Astrocyte (in vitro differentiated cells and primary cell): Measurements from ENCODE around the gene SHISAL1. TPM values are rescaled to one million over a fixed set of nuclear protein-coding genes. Genes with fewer than 3 reads are reported as not detected.

Source experiments
- DNase-seq: peaks from one replicate; pipeline ENCODE4 v3.0.0-alpha.2; 2010; ENCODE audit warnings: low read depth
- FAIRE-seq: peaks from 2 replicates; lab custom pipeline; 2011; peaks lifted over from hg19 to GRCh38; lab: Jason Lieb, UNC
- H2AFZ ChIP-seq: 2 replicates; pipeline ENCODE4 v1.6.0; 2012; ENCODE audit warnings: low read depth, low read length, inconsistent platforms
- H3K27ac ChIP-seq: 2 replicates; pipeline ENCODE4 v1.5.1; 2011; ENCODE audit warnings: low read depth, low read length, inconsistent platforms
- H3K27me3 ChIP-seq: 2 replicates; pipeline ENCODE4 v1.6.0; 2011; ENCODE audit warnings: low read length, inconsistent platforms; ENCODE audit not compliant: insufficient read depth
- H3K36me3 ChIP-seq: 2 replicates; pipeline ENCODE4 v1.5.1; 2011; ENCODE audit warnings: low read length, inconsistent platforms; ENCODE audit not compliant: insufficient read depth
- H3K4me1 ChIP-seq: 2 replicates; pipeline ENCODE4 v1.5.1; 2011; ENCODE audit warnings: low read length, inconsistent platforms; ENCODE audit not compliant: insufficient read depth
- H3K4me2 ChIP-seq: 2 replicates; pipeline ENCODE4 v1.6.0; 2012; ENCODE audit warnings: low read length, inconsistent platforms
- H3K4me3 ChIP-seq: 2 replicates; pipeline ENCODE4 v1.5.1; 2011; ENCODE audit warnings: low read depth, mild to moderate bottlenecking, low read length, inconsistent platforms; ENCODE audit not compliant: insufficient read depth
- H3K79me2 ChIP-seq: 2 replicates; pipeline ENCODE4 v1.6.0; 2012; ENCODE audit warnings: mild to moderate bottlenecking, low read length, inconsistent platforms; ENCODE audit not compliant: insufficient read depth
- H3K9ac ChIP-seq: 2 replicates; pipeline ENCODE4 v1.6.0; 2012; ENCODE audit warnings: mild to moderate bottlenecking, low read length, inconsistent platforms
- H3K9me3 ChIP-seq: 2 replicates; pipeline ENCODE4 v1.5.1; 2012; ENCODE audit warnings: low read depth, mild to moderate bottlenecking, low read length, inconsistent platforms; ENCODE audit not compliant: insufficient read depth
- H4K20me1 ChIP-seq: 2 replicates; pipeline ENCODE4 v1.6.0; 2012; ENCODE audit warnings: low read length, inconsistent platforms; ENCODE audit not compliant: insufficient read depth
- H3K27ac Mint-ChIP-seq: one replicate; pipeline ENCODE4 v1.8.0; 2021; ENCODE audit warnings: mild to moderate bottlenecking, mixed read lengths; ENCODE audit not compliant: unreplicated experiment
- H3K27me3 Mint-ChIP-seq: one replicate; pipeline ENCODE4 v1.8.0; 2021; ENCODE audit warnings: low read depth, mixed read lengths; ENCODE audit not compliant: unreplicated experiment
- H3K36me3 Mint-ChIP-seq: one replicate; pipeline ENCODE4 v1.8.0; 2021; ENCODE audit warnings: low read depth, mixed read lengths; ENCODE audit not compliant: unreplicated experiment
- H3K4me1 Mint-ChIP-seq: one replicate; pipeline ENCODE4 v1.8.0; 2021; ENCODE audit warnings: low read depth, mixed read lengths; ENCODE audit not compliant: unreplicated experiment
- H3K4me3 Mint-ChIP-seq: one replicate; pipeline ENCODE4 v1.8.0; 2021; ENCODE audit warnings: mild to moderate bottlenecking, moderate library complexity, mixed read lengths; ENCODE audit not compliant: unreplicated experiment
- H3K9me3 Mint-ChIP-seq: one replicate; pipeline ENCODE4 v1.8.0; 2021; ENCODE audit warnings: mild to moderate bottlenecking, mixed read lengths; ENCODE audit not compliant: unreplicated experiment
- CTCF ChIP-seq: IDR thresholded peaks from 2 replicates; pipeline ENCODE4 v1.5.1; 2011; ENCODE audit warnings: low read depth, mild to moderate bottlenecking, inconsistent platforms, low read length, moderate library complexity; ENCODE audit not compliant: insufficient read depth
- EZH2 ChIP-seq: IDR thresholded peaks from 2 replicates; pipeline ENCODE4 v1.6.1; 2012; ENCODE audit warnings: mild to moderate bottlenecking, low read length, inconsistent platforms; ENCODE audit not compliant: insufficient read depth
- total RNA-seq: library from RNA; stranded (reverse); gene quantifications from 2 replicates; pipeline ENCODE4 v1.2.1, GENCODE V29; 2021

Gene SHISAL1
- total RNA-seq, 1 donor from 2014 or later, result 0.36 TPM

DNA sequence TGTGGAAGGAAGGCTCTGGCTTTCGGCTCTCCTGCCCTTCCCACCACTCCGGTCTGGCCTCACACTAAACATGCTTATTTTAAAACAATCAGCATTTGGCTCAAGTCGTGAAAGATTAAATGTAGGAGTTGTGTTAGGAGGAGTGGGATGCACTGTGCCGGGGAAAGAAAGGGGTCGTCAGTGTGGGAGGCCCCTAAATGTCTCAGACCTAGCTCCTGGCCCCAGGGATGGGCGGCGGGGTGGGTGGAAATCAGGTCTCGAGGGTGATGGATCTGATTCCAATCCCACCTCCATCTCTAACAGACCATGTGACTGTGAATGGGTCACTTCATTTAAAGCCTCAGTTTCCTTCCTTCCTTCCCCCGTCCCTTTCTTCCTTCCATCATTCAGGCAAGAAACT, 6.9 kb upstream of the SHISAL1 start:
- H3K4me3 ChIP-seq, result no peak overlapping the region
- no peak for FAIRE-seq
- no peaks in the 10 kb centered on the region for H3K4me1 Mint-ChIP-seq

DNA sequence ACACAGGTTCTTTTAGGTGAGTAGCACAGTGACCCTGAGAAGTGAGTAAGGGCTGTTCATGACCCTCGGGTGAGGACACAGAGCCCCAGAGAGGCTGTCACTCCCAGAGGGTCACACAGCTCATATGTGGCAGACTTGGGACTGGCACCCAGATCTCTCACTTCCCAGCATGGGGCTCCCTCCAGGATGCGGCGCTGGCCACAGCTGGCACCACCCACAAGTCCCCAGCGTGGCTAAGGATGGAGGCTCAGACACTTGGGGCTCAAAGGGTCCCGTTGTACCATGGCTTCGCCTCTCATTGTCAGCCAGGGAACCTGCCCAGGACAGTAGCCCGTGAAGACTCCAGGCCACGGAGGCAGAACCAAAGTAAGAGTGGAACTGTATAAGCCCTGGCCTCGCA, 6.0 kb upstream of the SHISAL1 start:
- H3K4me1 Mint-ChIP-seq, result no peaks in the 10 kb centered on the region
- peaks cover 4% of the 10 kb centered on the region for H3K4me1 ChIP-seq
- H4K20me1 ChIP-seq, result no peaks in the 10 kb centered on the region
- no peak overlapping the region for H3K4me3 ChIP-seq
- H3K27me3 ChIP-seq, result peaks cover 9% of the 10 kb centered on the region
- no peak overlapping the region for H2AFZ ChIP-seq
- no peaks in the 10 kb centered on the region for H3K9me3 ChIP-seq
- no peak overlapping the region for H3K4me2 ChIP-seq
- no peaks in the 10 kb centered on the region for H3K79me2 ChIP-seq
- H3K9ac ChIP-seq, result no peak overlapping the region
- no peaks in the 10 kb centered on the region for H3K36me3 ChIP-seq
- H3K27ac Mint-ChIP-seq, result no peak overlapping the region
- peaks cover 48% of the 10 kb centered on the region for H3K27me3 Mint-ChIP-seq
- DNase-seq, result no peak
- no peak for FAIRE-seq
- H3K27ac ChIP-seq, result no peak overlapping the region
- H3K9me3 Mint-ChIP-seq, result peaks cover 2% of the 10 kb centered on the region
- no peak for TF ChIP-seq EZH2
- no peak for TF ChIP-seq CTCF
- no peaks in the 10 kb centered on the region for H3K36me3 Mint-ChIP-seq
- no peak overlapping the region for H3K4me3 Mint-ChIP-seq

More for the DNA sequence above, 6.9 kb upstream of the SHISAL1 start:
- no peak overlapping the region for H3K27ac ChIP-seq
- no peaks in the 10 kb centered on the region for H3K4me1 ChIP-seq
- no peaks in the 10 kb centered on the region for H3K9me3 ChIP-seq
- peaks cover 11% of the 10 kb centered on the region for H3K27me3 ChIP-seq
- no peaks in the 10 kb centered on the region for H3K36me3 Mint-ChIP-seq
- H2AFZ ChIP-seq, result no peak overlapping the region
- TF ChIP-seq EZH2 (no peak), CTCF (no peak)
- H3K9me3 Mint-ChIP-seq, result peaks cover 2% of the 10 kb centered on the region
- no peak overlapping the region for H3K4me2 ChIP-seq
- H3K36me3 ChIP-seq, result no peaks in the 10 kb centered on the region
- no peaks in the 10 kb centered on the region for H4K20me1 ChIP-seq
- H3K27me3 Mint-ChIP-seq, result peaks cover 57% of the 10 kb centered on the region
- no peak overlapping the region for H3K9ac ChIP-seq
- no peak for DNase-seq
- H3K4me3 Mint-ChIP-seq, result no peak overlapping the region
- no peaks in the 10 kb centered on the region for H3K79me2 ChIP-seq
- H3K27ac Mint-ChIP-seq, result no peak overlapping the region

GRCh38 chr22:44317886-44318637, 5.3 kb upstream of the SHISAL1 start:
- no peak overlapping the region for H3K27ac Mint-ChIP-seq
- no peaks in the 10 kb centered on the region for H3K4me1 Mint-ChIP-seq
- no peak for FAIRE-seq

More at GRCh38 chr22:44317886-44318637, 5.3 kb upstream of the SHISAL1 start:
- Histone ChIP-seq H4K20me1 (no peaks in the 10 kb centered on the region), H3K36me3 (no peaks in the 10 kb centered on the region), H3K9me3 (no peaks in the 10 kb centered on the region), H3K4me3 (no peak overlapping the region), H3K79me2 (no peaks in the 10 kb centered on the region), H3K27ac (no peak overlapping the region), H3K4me1 (peaks cover 4% of the 10 kb centered on the region), H3K27me3 (peaks cover 8% of the 10 kb centered on the region), H3K9ac (no peak overlapping the region), H3K4me2 (no peak overlapping the region), H2AFZ (no peak overlapping the region)
- Mint-ChIP-seq H3K36me3 (no peaks in the 10 kb centered on the region), H3K27me3 (peaks cover 42% of the 10 kb centered on the region), H3K4me3 (no peak overlapping the region), H3K9me3 (peaks cover 2% of the 10 kb centered on the region)
- no peak for TF ChIP-seq CTCF
- no peak for TF ChIP-seq EZH2
- DNase-seq, result no peak
